Karpas-422 (cell line): Measurements from ENCODE around the gene CTNNA2. TPM values are rescaled to one million over a fixed set of nuclear protein-coding genes. Genes with fewer than 3 reads are reported as not detected.
A peak's percentile ranks its signal among the peaks of the same experiment; 100 is the strongest.

Source experiments
- DNase-seq: peaks from one replicate; pipeline ENCODE4 v3.0.0-alpha.2; 2015
- H2AFZ ChIP-seq: fragments of 200-600 bp; sonication (generic); 2 replicates; pipeline ENCODE4 v1.6.1; 2014; ENCODE audit warnings: antibody characterized with exemption, low read length, mixed read lengths
- H3K27ac ChIP-seq: fragments of 200-600 bp; sonication (generic); 2 replicates; pipeline ENCODE4 v1.5.1; 2014; ENCODE audit warnings: mild to moderate bottlenecking, low read length, moderate library complexity
- H3K27me3 ChIP-seq: fragments of 200-600 bp; sonication (generic); 2 replicates; pipeline ENCODE4 v1.6.1; 2014; ENCODE audit warnings: low read length, mixed read lengths
- H3K36me3 ChIP-seq: fragments of 200-600 bp; sonication (generic); 2 replicates; pipeline ENCODE4 v1.6.1; 2014; ENCODE audit warnings: low read length, mixed read lengths; ENCODE audit not compliant: insufficient read depth
- H3K4me1 ChIP-seq: fragments of 200-600 bp; sonication (generic); 2 replicates; pipeline ENCODE4 v1.6.1; 2014; ENCODE audit warnings: mild to moderate bottlenecking, low read length, mixed read lengths
- H3K4me2 ChIP-seq: fragments of 200-600 bp; sonication (generic); 2 replicates; pipeline ENCODE4 v1.6.1; 2014; ENCODE audit warnings: low read length, low read depth, mild to moderate bottlenecking; ENCODE audit not compliant: poor library complexity, severe bottlenecking
- H3K4me3 ChIP-seq: fragments of 200-600 bp; sonication (generic); 2 replicates; pipeline ENCODE4 v1.5.1; 2014; ENCODE audit warnings: mild to moderate bottlenecking, antibody characterized with exemption, low read length, mixed read lengths
- H3K79me2 ChIP-seq: fragments of 200-600 bp; sonication (generic); 2 replicates; pipeline ENCODE4 v1.6.1; 2014; ENCODE audit warnings: mild to moderate bottlenecking, low read length, mixed read lengths
- H3K9ac ChIP-seq: fragments of 200-600 bp; sonication (generic); 2 replicates; pipeline ENCODE4 v1.6.0; 2014; ENCODE audit warnings: low read length
- H3K9me2 ChIP-seq: fragments of 200-600 bp; sonication (generic), shearing (Covaris generic); replicated peaks from 2 replicates; pipeline ENCODE4 v1.6.0; 2014; ENCODE audit warnings: mild to moderate bottlenecking, low read length, moderate library complexity; ENCODE audit not compliant: insufficient read depth
- H3K9me3 ChIP-seq: fragments of 300-700, 200-600 bp; sonication (generic); 2 replicates; pipeline ENCODE4 v1.6.1; 2014; ENCODE audit warnings: low read length, mixed read lengths
- H4K20me1 ChIP-seq: fragments of 200-600 bp; sonication (generic); 2 replicates; pipeline ENCODE4 v1.6.1; 2014; ENCODE audit warnings: mild to moderate bottlenecking, antibody characterized with exemption, low read length, low read depth; ENCODE audit not compliant: insufficient read depth
- total RNA-seq: library from RNA; depleted of rRNA; stranded (reverse); fragments of >200 nt; shearing (Covaris generic); gene quantifications from 2 replicates; pipeline ENCODE4 v1.2.3, GENCODE V29; 2014; ENCODE audit warnings: low replicate concordance

CTNNA2 gene
- total RNA-seq, 1 experiment from 2014 or later, result not detected

DNA sequence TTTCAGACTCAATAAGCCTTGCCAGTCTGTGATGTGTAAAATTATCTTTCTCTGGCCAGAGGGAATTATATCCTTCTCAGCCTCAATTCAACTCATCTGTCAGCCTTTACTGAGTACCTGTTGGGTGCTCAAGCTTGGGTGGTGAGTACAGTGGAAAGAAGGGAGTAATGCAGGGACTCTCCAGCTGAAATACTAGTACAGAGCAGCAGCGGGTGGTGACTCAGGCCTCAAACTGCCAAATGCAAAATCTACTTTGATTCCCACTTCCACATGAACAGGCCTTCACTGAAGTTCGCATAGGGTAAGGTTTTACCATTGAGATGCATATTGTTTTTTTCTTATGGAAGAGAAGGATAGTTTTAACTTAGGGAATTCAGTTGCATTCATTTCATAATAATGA lies 464.9 kb downstream of the CTNNA2 start:
- Histone ChIP-seq H3K27me3 (no peaks in the 10 kb centered on the region), H3K79me2 (no peaks in the 10 kb centered on the region), H3K9me2 (no peaks in the 10 kb centered on the region), H3K4me1 (no peaks in the 10 kb centered on the region), H3K27ac (no peak overlapping the region), H4K20me1 (no peaks in the 10 kb centered on the region), H3K36me3 (no peaks in the 10 kb centered on the region), H2AFZ (no peak overlapping the region), H3K9ac (no peak overlapping the region), H3K9me3 (no peaks in the 10 kb centered on the region), H3K4me3 (no peak overlapping the region), H3K4me2 (no peak overlapping the region)
- DNase-seq, result no peak

DNA sequence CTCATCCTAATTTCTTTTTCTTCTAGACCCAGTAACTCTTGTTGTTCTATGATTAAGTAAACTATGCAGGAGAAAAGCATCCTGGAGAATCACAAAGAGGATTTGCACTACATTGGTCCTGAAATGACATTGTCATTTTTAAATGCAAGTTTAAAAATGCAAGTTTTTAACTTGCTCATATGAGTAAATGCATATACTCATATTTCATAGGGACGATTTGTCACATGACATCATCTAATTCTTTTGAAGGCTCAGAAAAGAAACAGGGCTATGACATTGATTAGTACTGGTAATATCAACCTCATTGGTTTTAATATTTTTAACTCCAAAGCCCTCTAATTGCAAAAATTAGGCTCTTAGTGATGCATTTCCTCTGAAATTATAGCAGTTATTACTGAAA lies 467.3 kb downstream of the CTNNA2 start:
- H3K4me3 ChIP-seq, result no peak overlapping the region
- H3K27ac ChIP-seq, result no peak overlapping the region
- no peaks in the 10 kb centered on the region for H3K27me3 ChIP-seq
- H3K4me2 ChIP-seq, result no peak overlapping the region
- no peaks in the 10 kb centered on the region for H3K4me1 ChIP-seq
- no peak overlapping the region for H2AFZ ChIP-seq
- H3K36me3 ChIP-seq, result no peaks in the 10 kb centered on the region
- no peaks in the 10 kb centered on the region for H3K79me2 ChIP-seq
- H3K9me2 ChIP-seq, result no peaks in the 10 kb centered on the region
- H4K20me1 ChIP-seq, result no peaks in the 10 kb centered on the region
- no peaks in the 10 kb centered on the region for H3K9me3 ChIP-seq
- no peak for DNase-seq
- no peak overlapping the region for H3K9ac ChIP-seq

DNA sequence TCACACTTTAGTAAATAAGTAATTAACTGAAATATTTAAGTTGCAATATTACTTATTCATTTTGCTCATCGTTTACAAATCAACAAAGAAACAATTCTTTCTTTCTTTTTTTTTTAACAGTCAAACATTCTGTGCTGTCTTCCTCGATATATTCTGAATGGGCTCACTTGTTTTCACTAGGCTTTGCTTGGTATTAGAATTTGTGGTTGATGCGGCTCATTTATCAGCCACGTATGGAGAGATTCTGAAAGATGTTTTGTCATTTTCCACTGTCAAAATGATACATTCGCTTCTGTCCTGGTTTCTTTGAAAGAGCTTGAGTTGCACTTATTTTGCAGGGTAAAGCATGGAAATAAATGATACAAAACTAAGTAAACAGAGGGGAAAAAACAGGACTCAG lies 468.0 kb downstream of the CTNNA2 start:
- Histone ChIP-seq H3K36me3 (no peaks in the 10 kb centered on the region), H3K27ac (no peak overlapping the region), H3K9me3 (no peaks in the 10 kb centered on the region), H3K9ac (no peak overlapping the region), H3K4me1 (no peaks in the 10 kb centered on the region), H3K4me2 (no peak overlapping the region), H3K4me3 (no peak overlapping the region), H2AFZ (no peak overlapping the region), H3K79me2 (no peaks in the 10 kb centered on the region), H3K9me2 (no peaks in the 10 kb centered on the region), H3K27me3 (no peaks in the 10 kb centered on the region), H4K20me1 (no peaks in the 10 kb centered on the region)
- DNase-seq, result no peak

DNA sequence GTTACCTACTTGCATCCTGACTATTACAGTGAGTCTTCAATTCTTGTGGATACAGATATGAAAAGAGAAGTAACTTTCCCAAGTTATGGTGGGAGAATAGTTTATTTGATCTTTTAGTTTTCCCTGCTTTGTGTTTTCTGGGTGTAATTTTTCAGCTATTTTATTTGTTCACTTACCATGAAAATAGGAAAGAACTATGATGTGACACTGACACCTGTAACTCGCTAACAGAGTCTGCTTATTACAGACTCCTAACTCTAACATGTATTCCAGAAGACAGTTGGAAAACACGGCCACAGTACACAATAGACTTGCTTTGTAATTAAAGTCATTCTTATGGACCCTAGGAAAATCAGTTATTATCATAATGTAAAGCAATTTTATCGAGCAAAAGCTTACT lies 468.5 kb downstream of the CTNNA2 start:
- no peak overlapping the region for H2AFZ ChIP-seq
- H3K4me1 ChIP-seq, result no peaks in the 10 kb centered on the region
- DNase-seq, result no peak
- H3K4me3 ChIP-seq, result no peak overlapping the region
- no peaks in the 10 kb centered on the region for H3K9me3 ChIP-seq
- H3K27me3 ChIP-seq, result no peaks in the 10 kb centered on the region
- no peak overlapping the region for H3K9ac ChIP-seq
- H3K4me2 ChIP-seq, result no peak overlapping the region
- H3K27ac ChIP-seq, result no peak overlapping the region
- H3K79me2 ChIP-seq, result no peaks in the 10 kb centered on the region
- H3K9me2 ChIP-seq, result no peaks in the 10 kb centered on the region
- no peaks in the 10 kb centered on the region for H4K20me1 ChIP-seq
- H3K36me3 ChIP-seq, result no peaks in the 10 kb centered on the region

DNA sequence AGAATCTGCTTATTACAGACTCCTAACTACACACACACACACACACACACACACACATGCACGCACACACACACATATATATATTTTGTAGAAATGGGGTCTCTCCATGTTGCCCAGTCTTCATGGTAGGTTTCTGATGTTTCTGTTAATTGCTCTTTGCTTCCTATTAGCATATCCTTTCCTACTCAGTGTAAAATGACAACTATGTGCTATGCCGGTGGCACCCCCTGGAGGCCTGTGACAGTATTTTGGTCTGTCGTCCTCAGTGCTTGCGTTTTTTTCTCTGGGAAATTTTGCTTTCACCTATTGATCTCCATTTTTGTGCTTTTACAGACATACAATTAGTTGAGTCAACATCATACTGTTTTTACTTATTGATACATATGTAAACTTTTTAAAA lies 469.6 kb downstream of the CTNNA2 start:
- Histone ChIP-seq H3K4me2 (no peak overlapping the region), H4K20me1 (no peaks in the 10 kb centered on the region), H2AFZ (no peak overlapping the region), H3K4me1 (no peaks in the 10 kb centered on the region), H3K79me2 (no peaks in the 10 kb centered on the region), H3K27me3 (no peaks in the 10 kb centered on the region), H3K9me2 (no peaks in the 10 kb centered on the region), H3K27ac (no peak overlapping the region), H3K9ac (no peak overlapping the region), H3K4me3 (no peak overlapping the region), H3K9me3 (no peaks in the 10 kb centered on the region), H3K36me3 (no peaks in the 10 kb centered on the region)
- peak; percentile 88 for DNase-seq

DNA sequence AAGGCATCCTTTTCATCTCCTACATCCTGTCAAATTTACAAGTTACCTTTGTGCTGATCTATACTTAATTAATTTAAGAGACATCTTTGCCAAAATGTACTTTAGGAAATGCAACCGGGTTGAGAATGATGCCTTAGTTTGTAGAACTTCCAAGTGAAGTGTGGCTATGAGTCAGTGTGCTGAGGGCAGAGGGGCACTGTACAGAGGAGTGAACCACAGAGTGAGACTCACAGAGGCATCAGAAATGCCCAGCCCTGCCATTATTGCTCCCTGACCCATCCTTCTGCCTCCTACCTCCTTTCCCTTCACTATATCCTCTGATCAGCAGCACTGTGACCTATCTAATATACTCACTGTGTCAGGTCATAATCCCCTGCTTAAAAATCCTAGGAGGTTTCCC lies 471.6 kb downstream of the CTNNA2 start:
- H3K36me3 ChIP-seq, result no peaks in the 10 kb centered on the region
- H2AFZ ChIP-seq, result no peak overlapping the region
- no peak overlapping the region for H3K9ac ChIP-seq
- no peak overlapping the region for H3K4me3 ChIP-seq
- no peak overlapping the region for H3K4me2 ChIP-seq
- H3K27ac ChIP-seq, result no peak overlapping the region
- H3K79me2 ChIP-seq, result no peaks in the 10 kb centered on the region
- no peak for DNase-seq
- no peaks in the 10 kb centered on the region for H4K20me1 ChIP-seq
- no peaks in the 10 kb centered on the region for H3K9me3 ChIP-seq
- H3K9me2 ChIP-seq, result no peaks in the 10 kb centered on the region
- no peaks in the 10 kb centered on the region for H3K27me3 ChIP-seq
- no peaks in the 10 kb centered on the region for H3K4me1 ChIP-seq

DNA sequence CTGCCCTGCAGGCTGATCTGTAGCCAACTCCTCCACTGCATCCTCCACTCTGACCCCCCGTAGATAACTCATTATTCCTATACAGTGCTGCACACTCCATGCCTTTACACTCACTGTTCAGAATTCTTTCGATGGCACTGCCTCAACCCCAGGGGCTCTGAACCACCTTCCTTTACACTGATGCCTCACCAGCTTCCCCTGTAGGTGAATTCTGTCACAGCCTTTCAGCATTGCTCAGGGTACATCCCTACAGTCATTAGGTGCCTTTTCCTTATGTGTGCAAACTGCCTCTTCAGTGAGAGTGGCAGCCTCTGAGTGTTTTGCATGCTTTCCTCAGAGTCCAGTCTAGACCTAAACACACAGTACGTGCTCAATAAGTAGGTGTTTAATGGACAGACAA lies 472.3 kb downstream of the CTNNA2 start:
- Histone ChIP-seq H4K20me1 (no peaks in the 10 kb centered on the region), H3K4me1 (no peaks in the 10 kb centered on the region), H3K4me3 (no peak overlapping the region), H3K27me3 (no peaks in the 10 kb centered on the region), H3K9me2 (no peaks in the 10 kb centered on the region), H3K9me3 (no peaks in the 10 kb centered on the region), H3K36me3 (no peaks in the 10 kb centered on the region), H3K79me2 (no peaks in the 10 kb centered on the region), H3K4me2 (no peak overlapping the region), H2AFZ (peak overlapping the region; percentile 13; the same call in 1 of the 2 replicates), H3K9ac (no peak overlapping the region), H3K27ac (no peak overlapping the region)
- DNase-seq, result no peak

DNA sequence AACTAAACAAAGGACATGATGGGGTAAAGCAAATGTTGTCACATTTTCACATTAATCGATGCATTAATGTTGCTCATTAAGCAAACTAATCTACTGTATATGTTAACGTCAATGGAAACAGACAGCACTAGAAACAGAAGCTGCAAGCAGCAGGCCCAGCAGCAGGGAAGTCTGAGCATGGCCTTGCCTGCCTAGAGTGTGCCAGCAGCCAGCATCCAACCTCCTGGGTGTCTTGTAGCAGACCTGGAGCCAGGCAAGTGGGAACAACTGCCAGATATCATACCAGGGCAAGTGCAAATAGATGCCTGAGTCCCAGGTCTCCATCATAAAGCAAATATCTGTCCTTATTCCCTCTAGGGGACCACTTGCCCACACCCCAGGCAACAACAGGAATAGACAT lies 472.7 kb downstream of the CTNNA2 start:
- Histone ChIP-seq H3K9me3 (no peaks in the 10 kb centered on the region), H3K79me2 (no peaks in the 10 kb centered on the region), H3K27me3 (no peaks in the 10 kb centered on the region), H3K9ac (no peak overlapping the region), H3K9me2 (no peaks in the 10 kb centered on the region), H2AFZ (peak overlapping the region; percentile 13; the same call in 1 of the 2 replicates), H3K4me2 (no peak overlapping the region), H4K20me1 (no peaks in the 10 kb centered on the region), H3K4me1 (no peaks in the 10 kb centered on the region), H3K4me3 (no peak overlapping the region), H3K36me3 (no peaks in the 10 kb centered on the region), H3K27ac (no peak overlapping the region)
- no peak for DNase-seq

DNA sequence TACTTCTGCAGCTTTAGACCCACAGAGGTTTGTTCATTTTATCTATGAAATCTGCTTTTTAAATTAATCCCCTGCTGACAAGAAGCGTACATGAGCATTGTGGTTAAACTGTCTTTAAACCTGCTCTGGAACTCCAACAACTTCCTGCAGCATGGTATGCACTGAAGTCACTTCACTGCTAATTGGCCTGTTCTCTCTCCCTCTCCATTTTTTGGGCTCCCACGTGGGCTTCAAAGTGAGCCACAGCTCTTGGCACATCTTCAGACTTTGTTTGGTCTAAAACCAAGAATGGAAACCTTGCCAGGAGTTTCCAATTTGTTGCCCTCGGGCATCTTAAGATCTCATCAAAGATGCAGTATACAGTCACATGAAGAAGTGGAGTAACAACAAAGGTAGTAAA lies 480.3 kb downstream of the CTNNA2 start:
- H3K27me3 ChIP-seq, result no peaks in the 10 kb centered on the region

More for the DNA sequence above, 480.3 kb downstream of the CTNNA2 start:
- no peak for DNase-seq
- Histone ChIP-seq H3K27ac (no peak overlapping the region), H4K20me1 (no peaks in the 10 kb centered on the region), H3K9me2 (no peaks in the 10 kb centered on the region), H3K79me2 (no peaks in the 10 kb centered on the region), H3K9ac (no peak overlapping the region), H3K9me3 (no peaks in the 10 kb centered on the region), H3K4me1 (no peaks in the 10 kb centered on the region; the same call in 1 of the 2 replicates), H3K4me3 (no peak overlapping the region), H2AFZ (no peak overlapping the region), H3K4me2 (no peak overlapping the region), H3K36me3 (no peaks in the 10 kb centered on the region)
